Stimulated activated CD4-positive, alpha-beta T cell treated with anti-CD3 and anti-CD28 coated beads, Interleukin-15, amount 100 ng/mL, for 1 hour (primary cell): Measurements from ENCODE around the gene PRTG.

Experiments used
- DNase-seq, 2 donors: peaks; one replicate each; pipeline ENCODE4 v3.0.0-alpha.2; 2020; ENCODE audit warnings: low read depth in 1 of 2, low spot score in 1 of 2

PRTG gene

GRCh38 chr15:55574096-55574495, 168.9 kb downstream of the PRTG start:
- no peak for DNase-seq

- DNase-seq = no peak
Measured at GRCh38 chr15:55573224-55573623, 169.7 kb downstream of the PRTG start.

- DNase-seq = no peak
Measured at GRCh38 chr15:55564347-55565145, 178.4 kb downstream of the PRTG start.

DNA sequence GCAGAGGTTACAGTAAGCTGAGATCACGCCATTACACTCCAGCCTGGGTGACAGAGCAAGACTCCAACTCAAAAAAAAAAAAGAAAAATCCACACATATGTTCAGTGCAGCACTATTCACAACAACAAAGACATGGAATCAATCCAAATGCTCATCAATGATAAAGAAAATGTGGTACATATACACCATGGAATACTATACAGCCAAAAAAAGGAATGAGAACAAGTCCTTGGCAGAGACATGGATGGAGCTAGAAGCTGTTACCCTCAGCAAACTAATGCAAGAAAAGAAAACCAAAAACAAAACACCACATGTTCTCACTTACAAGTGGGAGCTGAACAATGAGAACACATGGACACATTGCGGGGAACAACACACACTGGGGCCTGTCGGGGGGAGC, 180.4 kb downstream of the PRTG start:
- no peak for DNase-seq
